NCI-H345 (cell line): ENCODE data around the gene RNF220.

Source experiments
- DNase-seq: peaks from one replicate; lab custom pipeline; 2025; lab: John Stamatoyannopoulos, UW

Gene RNF220

GRCh38 chr1:44407430-44408211 is 2.6 kb downstream of the RNF220 start:
- DNase-seq, result no peak

DNA sequence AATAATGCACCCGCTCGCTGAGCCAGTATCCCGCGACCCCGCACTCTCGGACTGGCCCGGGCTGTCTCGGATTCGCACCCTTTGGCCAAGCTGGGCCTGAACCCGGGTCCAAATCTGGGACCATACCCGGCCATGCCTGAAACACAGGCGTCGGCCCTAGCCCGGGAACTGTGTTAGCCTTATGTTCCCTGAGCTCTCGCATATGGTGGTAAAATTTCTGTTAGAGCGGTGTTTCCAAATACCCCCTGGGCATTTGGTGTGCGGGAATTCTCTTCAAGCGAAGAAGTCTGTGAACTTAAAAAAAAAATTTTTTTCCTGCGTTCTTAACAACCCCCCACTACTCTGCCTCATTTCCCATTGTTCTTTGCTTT is 3.1 kb downstream of the RNF220 start:
- no peak for DNase-seq

DNA sequence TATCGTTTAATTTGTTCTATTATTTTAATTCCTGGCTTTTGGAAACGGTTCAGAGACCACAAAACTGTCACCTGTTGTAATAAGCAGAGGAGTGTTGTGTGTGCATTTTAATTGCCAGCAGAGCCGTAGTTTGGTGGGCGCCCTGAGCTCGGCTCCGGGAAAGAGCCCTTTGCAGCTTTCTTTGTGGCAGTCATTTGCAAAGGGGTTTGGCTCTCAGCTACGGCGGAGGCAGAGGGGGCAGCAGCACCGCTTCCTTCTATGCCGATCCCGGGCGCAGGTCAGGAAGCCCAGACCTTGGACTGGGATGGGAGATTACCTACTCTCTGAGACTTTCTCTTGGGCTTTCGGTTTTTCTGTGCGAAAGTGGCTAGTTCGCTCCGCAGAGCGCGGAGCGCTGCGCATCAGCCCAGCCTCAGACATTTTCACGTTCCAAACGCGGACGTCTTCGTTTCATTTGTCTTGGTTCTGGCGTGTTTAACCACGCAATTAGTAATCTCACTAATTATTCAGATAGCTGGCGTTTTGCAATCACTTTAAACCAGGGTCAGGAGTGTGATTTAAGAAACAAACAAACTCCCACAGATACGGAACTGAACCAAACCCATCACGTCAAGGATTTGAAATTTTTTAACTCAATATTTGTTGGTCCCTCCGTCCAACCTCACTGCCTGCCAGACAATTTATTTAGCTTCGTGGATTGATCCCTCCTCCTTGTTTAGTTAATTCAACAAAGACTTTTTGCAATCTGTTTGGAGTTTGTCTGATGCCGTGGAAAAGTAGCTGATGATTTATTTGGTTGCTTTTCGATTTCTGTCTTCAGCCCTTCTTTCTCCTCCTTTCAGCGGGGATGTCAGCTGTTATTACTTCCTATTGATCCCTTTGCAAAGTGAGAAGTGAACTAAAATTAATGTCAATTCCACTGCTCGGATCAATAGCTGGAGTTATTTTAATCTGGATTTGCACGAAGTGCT is 3.9 kb downstream of the RNF220 start:
- DNase-seq, result no peak

- no peak for DNase-seq
These were observed 4.7 kb downstream of the RNF220 start for GRCh38 chr1:44409757-44410156.

- DNase-seq, result no peak
These were observed 6.8 kb downstream of the RNF220 start for GRCh38 chr1:44411861-44412260.

- DNase-seq, result no peak
These were observed 7.5 kb downstream of the RNF220 start for GRCh38 chr1:44412601-44413000.

DNA sequence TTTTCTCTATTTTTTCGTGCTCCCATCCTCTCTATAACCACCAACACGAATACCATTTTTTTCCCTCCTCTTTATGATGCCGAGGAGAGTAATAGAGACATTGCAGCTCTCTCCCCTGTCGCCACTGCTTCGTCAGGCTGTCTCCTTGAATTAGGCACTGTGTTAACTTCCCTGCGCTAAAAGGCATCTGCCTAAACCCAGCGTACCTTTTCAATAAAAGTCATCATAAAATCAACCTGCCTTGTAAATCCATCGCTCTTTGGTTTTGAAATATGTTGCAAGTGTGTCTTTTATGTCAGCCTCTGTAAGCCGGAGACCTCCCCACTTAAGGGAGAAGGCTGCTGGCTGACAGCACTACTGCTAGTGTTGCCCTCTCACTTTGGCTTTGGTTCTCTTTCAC is 8.7 kb downstream of the RNF220 start:
- no peak for DNase-seq

DNA sequence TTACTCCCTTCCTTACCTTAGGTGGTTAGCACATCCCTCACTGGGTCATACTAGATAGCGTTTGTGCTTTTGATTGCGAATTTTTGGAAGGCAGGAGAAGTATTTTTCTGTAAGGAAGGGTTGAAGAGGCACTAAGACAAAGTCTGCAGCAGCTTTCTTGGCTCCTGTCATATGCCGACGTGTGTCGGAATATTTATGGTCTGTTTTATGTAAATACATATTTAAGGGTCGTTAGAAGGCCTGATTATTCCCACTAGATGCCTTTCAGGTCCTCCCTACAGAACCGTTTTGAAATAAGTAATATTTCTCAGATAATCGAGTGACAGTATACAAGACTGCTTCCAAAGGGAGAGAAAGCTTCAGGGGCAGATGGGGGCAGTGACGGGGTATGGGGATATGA is 10.0 kb downstream of the RNF220 start:
- DNase-seq, result no peak

DNA sequence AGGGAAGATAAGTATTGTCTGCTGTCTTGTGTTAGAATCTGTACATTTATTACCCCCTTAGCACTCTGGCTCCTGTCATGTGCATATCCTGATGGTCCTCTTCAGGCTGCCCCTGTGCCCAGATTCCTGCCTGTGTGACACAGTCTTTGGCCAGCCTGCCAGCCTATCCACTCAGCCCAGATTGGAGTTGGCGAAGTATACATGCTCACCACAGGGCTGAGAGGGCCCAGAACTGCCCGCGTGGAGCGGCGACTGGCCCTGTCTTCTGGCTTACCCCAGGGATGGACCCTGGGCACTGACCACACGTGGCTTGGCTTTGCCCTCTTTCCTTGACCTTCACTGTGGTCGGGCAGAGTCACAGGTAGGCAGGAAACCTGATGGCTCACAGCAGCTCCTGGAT is 11.4 kb downstream of the RNF220 start:
- DNase-seq, result no peak

- DNase-seq, result peak; percentile 12
These were observed 12.4 kb downstream of the RNF220 start for GRCh38 chr1:44417351-44418021.

GRCh38 chr1:44418022-44418673 is 13.1 kb downstream of the RNF220 start:
- DNase-seq, result peak; percentile 7

DNA sequence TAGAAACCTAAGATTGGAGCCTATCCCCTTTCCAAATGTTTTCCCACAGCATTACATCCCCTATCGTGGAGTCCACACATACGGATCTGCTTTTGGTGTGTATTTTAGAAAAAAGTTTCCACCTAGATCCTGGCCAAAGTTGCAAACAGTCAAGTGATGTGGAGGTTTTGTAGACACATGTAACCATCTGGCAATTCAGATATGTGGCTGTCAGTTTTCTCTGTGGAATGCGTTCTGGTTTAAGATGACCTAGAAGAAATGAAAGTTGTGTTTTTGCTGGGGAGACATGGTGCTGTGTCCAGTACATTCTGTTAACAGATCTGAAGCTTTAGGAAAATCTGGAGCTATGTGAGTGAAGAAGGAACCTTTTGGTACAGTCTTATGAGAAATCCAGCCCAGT is 14.8 kb downstream of the RNF220 start:
- DNase-seq, result no peak

DNA sequence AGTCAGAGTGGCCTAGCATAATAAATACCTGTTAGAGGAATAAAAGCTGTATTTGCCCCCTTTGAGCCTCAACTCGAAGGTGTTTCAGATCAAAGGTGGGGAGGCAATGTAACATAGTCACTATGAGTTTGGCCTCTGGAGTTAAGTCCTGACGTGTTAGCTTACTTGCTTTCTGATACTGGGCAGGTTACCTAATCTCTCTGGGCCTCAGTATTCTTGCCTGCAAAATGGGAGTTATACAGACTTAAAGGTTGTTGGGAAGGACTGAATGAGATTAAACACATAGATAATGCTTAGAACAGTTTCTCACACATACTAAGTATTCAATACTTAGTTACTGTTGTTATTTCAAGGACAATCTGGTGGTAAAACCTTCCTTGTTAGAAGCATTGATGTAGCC is 15.5 kb downstream of the RNF220 start:
- no peak for DNase-seq

- DNase-seq, result no peak
These were observed 16.4 kb downstream of the RNF220 start for GRCh38 chr1:44421446-44421884.

DNA sequence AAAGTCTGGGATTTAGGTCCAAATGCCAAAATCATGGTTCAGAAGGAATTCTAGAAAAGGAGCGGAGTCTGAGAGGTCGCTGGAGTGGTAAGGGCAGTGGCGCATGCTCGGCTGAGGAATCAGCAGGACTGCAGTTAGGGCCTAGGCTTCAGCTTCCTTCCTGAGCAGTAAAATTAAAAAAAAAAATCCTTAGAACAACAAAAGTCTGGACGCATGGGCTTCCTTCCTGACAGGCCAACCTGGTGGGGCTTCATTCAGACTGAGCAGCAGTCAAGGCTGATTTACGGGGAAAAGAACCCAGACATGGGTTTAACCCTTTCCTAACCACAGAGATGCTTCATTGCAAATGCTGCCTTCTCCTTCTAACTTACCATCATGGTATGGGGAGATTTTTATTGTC is 17.1 kb downstream of the RNF220 start:
- no peak for DNase-seq

DNA sequence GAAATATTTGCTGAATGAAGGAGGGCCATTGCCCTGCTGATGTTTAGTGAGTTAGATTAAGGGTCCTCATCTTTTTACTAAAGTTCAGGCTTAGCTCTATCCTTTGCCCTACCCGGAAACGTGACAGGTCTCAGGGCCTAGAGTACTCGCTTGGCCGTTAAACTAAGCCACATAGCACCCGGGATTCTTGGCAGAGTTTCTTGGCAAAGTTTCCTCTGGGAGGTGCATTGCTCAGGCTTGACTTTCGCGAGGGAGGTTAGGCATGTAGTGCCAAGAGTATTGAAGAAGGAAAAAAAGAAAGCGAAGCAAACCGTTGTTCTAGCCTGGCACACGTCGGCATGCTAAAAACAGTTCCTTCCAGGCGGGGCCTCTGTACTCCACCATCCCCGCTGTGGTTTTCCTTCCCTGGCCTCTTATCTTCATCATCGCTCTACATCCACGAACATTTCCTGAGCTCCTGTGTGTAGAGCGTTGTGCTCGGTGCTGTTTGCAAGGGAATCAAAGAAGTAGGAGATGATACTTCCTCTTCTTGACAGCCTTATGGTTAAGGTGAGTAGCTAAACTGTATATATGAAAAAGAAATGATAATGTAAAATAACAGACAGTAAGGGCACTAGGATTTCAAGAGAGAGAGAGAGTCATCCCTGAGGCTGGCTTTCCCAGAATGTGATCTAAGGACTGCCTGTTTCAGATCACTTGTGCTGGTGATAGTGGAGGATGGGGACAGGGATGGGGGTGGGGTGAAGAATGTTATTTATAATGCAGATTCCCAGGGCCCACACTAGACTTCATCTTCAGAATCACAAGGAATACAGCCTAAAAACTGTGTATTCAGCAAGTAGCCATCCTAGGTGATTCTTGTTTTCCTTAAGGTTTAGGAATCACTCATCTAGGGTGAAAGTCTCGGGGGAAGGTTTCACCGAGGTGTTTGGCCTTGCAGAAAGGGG is 18.8 kb downstream of the RNF220 start:
- no peak for DNase-seq

DNA sequence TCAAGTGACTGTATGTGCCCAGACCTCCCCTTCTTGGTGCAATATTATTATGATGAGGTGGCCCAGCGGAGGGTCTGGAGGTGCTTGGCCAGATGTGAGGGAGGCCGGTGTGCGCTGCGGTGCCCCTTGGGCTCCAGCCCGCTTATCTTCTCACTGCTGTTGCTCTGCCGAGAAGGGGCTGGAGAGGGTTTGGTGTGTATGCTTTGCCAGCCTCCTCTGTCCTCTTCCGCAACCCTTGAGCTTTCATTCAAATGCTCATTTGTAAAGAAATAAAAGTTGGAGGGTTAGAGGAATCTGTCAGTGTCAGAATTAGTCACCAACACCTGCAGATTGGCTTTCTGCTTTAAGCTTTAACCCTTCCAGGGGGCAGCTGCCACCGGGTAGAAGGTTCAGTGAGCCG is 19.7 kb downstream of the RNF220 start:
- no peak for DNase-seq

DNA sequence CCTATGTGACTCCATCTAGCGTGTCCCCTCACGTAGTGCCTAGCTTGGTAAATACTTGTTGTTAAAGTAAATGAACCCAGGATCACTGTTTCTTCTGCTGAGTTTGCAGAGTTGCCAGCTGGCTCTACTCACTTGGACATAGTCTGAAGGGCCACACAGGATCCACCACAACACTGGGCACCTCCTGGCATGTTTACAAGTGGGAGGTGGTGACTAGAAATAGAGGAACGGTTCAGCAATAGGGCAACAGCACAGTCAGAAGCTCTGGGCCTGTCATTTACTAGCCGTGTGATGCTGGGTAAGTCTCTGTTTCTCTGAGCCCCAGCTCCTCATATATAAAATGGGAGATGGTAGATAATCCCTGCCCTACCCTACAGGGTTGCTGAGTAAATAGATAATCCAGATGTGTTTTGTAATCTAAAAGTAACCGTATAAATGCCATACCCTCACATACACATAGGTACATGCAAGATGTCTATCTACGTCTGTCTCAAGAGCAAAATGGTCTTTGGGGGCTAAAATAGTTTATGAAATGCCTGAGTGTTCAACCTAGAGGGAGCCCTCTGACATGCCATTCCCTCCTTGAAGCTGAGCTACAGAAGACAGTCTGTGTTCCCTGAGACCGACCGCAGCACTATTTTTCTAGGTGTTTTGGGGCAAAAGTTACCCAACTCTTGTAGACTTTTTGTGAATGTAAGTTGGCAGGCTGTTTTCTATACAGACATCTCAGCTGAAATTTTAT is 20.5 kb downstream of the RNF220 start:
- no peak for DNase-seq

GRCh38 chr1:44431861-44432260 is 26.8 kb downstream of the RNF220 start:
- no peak for DNase-seq

DNA sequence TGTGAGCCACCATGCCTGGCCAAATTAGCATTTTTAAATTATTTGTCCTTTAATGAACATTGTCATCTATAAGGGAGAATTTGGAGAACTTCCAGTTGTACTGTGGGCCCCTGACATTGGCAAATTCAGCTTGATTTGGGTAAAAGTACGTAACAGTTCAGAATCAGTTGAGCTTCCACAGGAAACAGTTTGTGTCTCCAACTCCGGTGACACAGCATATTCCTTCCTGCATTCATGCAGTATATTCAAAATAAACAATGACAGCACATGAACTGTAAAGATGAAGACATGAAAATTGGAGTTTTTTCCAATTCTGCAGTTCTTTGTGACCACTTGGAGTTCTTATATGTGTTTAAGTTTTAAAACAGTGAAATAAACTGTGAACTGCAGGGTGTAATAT is 28.2 kb downstream of the RNF220 start:
- no peak for DNase-seq
